Measurements from ENCODE around the gene EIF4G1.
A peak's percentile ranks its signal among the peaks of the same experiment; 100 is the strongest.

Gene EIF4G1

GRCh38 chr3:184308744-184309143, 5.7 kb upstream of the EIF4G1 start:
- no peak for DNase-seq

GRCh38 chr3:184311633-184312032, 2.8 kb upstream of the EIF4G1 start:
- no peak for DNase-seq

- peak; percentile 79 for DNase-seq
Measured at GRCh38 chr3:184314700-184315542, 515 bp downstream of the EIF4G1 start.

GRCh38 chr3:184315543-184315867, 1.1 kb downstream of the EIF4G1 start:
- no peak for DNase-seq

- no peak for DNase-seq
Measured at GRCh38 chr3:184315871-184316661, 1.7 kb downstream of the EIF4G1 start.

- DNase-seq, result no peak
Measured at GRCh38 chr3:184316792-184317191, 2.4 kb downstream of the EIF4G1 start.

- no peak for DNase-seq
Measured at GRCh38 chr3:184317201-184317600, 2.8 kb downstream of the EIF4G1 start.

GRCh38 chr3:184320104-184320445, 5.7 kb downstream of the EIF4G1 start:
- no peak for DNase-seq

GRCh38 chr3:184321666-184322065, 7.3 kb downstream of the EIF4G1 start:
- no peak for DNase-seq

- no peak for DNase-seq
Measured at GRCh38 chr3:184322731-184323487, 8.5 kb downstream of the EIF4G1 start.

- no peak for DNase-seq
Measured at GRCh38 chr3:184323696-184324095, 9.3 kb downstream of the EIF4G1 start.

GRCh38 chr3:184325269-184325668, 10.9 kb downstream of the EIF4G1 start:
- no peak for DNase-seq

GRCh38 chr3:184325715-184326369, 11.4 kb downstream of the EIF4G1 start:
- no peak for DNase-seq

- DNase-seq, result no peak
Measured at GRCh38 chr3:184327171-184327570, 12.8 kb downstream of the EIF4G1 start.

GRCh38 chr3:184328516-184328915, 14.1 kb downstream of the EIF4G1 start:
- no peak for DNase-seq

- no peak for DNase-seq
Measured at GRCh38 chr3:184332370-184333090, 18.1 kb downstream of the EIF4G1 start.

- no peak for DNase-seq
Measured at GRCh38 chr3:184333190-184333589, 18.8 kb downstream of the EIF4G1 start.

GRCh38 chr3:184333700-184334099, 19.3 kb downstream of the EIF4G1 start:
- no peak for DNase-seq

- no peak for DNase-seq
Measured at GRCh38 chr3:184334470-184335158, 20.2 kb downstream of the EIF4G1 start.

- no peak for DNase-seq
Measured at GRCh38 chr3:184335291-184335660, 20.9 kb downstream of the EIF4G1 start.

- peak; percentile 77 for DNase-seq
Measured at GRCh38 chr3:184335661-184336546, 21.5 kb downstream of the EIF4G1 start.
